Inferior parietal cortex (tissue), 1 donor: ENCODE measurements around the gene PADI3.

Source experiments
- DNase-seq: peaks from one replicate; pipeline ENCODE4 v3.0.0-alpha.2; 2016; ENCODE audit errors: extremely low spot score

The PADI3 gene

DNA sequence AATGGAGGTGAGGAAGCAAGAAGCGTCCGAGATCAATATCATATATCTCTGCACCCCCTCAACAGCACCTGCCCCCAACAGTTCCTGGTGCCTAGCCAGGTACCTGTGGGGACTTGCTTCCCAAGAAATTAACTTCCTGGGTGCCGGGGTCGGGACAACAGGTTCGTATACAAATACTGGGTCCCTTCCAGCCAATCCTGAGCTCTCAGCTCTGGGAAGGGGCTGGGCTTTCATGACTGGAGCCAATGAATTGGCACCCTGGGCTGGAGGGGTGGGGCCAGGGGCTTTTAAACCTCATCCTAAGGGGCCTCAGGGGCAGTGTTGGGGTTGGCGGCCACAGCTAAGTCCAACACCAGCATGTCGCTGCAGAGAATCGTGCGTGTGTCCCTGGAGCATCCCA, at the start of gene PADI3:
PADI3 (plus strand) TSS at position 318 of the 400 bp plus-strand sequence; CDS start at position 358, 40 bp downstream.
- DNase-seq: no peak

GRCh38 chr1:17199267-17200044, 49.4 kb upstream of the PADI3 start:
- no peak for DNase-seq

GRCh38 chr1:17200246-17200645, 48.7 kb upstream of the PADI3 start:
- DNase-seq: no peak

DNA sequence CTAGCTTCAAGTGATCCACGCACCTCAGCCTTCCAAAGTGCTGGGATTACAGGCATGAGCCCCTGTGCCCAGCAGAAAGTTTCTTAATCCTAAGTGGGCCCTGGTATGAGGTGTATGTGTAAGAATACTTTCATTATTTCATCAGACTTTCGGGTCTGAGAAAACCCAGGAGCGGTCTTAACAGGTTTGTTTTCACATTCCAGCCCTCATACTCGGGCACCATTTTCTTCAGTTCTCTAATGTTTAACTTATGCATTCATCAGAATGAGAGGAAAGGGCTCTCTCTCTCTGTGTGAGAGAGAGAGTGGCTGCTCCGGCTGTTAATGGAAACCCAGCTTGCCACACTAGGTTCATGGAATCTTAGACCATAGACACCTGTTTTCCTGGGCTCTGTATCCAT, 48.1 kb upstream of the PADI3 start:
- no peak for DNase-seq

GRCh38 chr1:17201201-17202021, 47.5 kb upstream of the PADI3 start:
- no peak for DNase-seq

GRCh38 chr1:17204546-17205440, 44.1 kb upstream of the PADI3 start, which contains the start of gene PADI1:
TSS of gene PADI1 (plus strand) at chr1:17205128. CDS start at chr1:17205218, 90 bp downstream.
- no peak for DNase-seq

GRCh38 chr1:17205652-17206051, 43.2 kb upstream of the PADI3 start:
- DNase-seq: no peak

DNA sequence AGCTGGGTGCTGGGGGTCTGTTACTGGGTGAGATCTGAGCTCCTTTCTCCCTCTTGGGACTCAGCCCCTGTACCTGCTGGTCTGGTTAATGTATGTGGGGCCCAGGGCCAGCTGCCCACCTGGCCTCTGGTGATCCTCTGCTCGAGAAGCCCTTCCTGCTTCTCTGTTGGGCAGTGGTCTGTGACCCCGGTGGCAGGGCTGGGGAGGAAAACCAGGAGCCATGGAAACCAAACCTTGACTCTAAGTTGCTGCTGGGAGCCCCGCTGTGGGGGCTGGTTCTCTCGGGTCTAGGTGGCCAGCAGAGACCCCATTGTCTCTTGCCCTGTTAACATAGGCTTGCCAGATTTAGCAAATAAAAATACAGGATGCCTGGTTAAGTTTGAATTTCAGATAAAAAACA, 42.7 kb upstream of the PADI3 start:
- DNase-seq: no peak

DNA sequence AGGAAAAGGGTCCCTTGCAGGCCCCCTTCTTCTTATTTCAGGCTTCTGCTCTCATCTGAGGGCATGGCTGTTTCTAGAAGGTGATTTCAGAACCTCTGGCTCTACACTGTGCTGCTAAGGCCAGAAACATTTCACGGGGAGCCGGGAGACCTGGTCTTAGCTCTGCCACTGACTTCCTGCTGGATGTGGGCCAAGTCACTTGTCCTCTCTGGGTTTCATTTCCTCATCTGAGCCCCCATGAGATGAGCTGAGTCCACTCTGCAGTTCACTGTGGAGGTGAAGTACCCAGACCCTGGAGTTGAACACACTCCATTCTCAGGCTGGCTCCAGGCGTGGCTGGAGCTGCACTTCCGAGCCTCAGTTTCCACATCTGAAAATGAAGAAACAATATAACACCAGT, 41.9 kb upstream of the PADI3 start:
- peak; percentile 6 for DNase-seq

GRCh38 chr1:17207540-17207939, 41.4 kb upstream of the PADI3 start:
- DNase-seq: no peak

DNA sequence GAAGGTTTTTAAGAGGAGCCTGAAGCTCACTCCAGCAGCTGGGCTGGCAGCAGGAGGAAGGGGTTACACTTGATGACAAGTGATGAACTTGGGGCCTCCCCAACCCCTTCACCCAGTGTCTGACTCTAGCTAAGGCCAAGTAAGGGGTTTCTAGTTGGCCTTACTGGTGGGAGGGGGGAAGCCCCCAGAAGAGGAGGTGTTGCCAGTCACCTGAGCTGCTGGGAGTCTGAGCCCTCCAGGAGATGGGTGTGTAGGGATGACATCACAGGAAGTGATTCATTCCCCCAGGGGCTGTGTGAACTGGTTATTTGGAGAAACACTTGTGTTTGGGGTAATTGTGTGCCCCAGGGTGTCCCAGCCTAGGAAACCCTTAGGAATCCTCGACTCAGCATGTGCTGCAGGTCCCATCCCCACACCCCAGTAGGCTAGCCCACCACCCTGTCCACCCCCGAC, 40.9 kb upstream of the PADI3 start:
- DNase-seq: no peak

DNA sequence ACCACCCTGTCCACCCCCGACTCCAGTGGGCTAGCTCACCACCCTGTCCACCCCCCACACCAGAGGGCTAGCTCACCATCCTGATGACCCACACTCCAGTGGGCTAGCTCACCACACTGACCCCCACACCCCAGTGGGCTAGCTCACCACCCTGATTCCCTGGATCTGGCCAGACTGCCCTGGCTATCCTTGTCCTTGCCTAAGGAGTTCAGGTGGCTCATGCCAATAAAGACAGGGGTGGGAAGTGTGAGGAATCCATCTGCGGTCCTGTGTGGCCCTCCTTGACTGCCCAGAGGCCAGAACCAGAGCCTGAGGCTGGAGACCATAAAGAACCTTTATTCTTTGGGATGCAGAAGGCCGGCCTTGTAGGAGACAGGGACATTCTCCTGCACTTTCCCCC, 40.4 kb upstream of the PADI3 start:
- DNase-seq: no peak

GRCh38 chr1:17209430-17209829, 39.5 kb upstream of the PADI3 start:
- no peak for DNase-seq

DNA sequence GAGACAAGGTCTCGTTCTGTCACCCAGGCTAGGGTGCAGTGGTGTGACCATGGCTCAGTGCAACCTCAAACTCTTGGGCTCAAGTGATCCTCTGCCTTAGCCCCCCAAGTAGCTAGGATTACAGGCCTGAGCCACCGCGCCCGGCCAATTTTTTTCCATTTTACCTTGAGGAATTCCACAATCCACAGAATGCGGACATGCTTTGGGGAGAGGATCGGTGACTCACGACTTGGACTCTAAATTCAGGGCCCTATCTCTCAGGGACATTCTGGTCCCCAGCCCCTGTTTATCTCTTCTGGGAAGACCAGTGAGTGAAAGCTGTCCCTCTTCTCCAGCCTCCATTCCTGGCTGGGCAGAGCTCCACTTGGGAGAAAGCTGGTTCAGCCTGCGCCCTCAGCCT, 38.7 kb upstream of the PADI3 start:
- DNase-seq: no peak

DNA sequence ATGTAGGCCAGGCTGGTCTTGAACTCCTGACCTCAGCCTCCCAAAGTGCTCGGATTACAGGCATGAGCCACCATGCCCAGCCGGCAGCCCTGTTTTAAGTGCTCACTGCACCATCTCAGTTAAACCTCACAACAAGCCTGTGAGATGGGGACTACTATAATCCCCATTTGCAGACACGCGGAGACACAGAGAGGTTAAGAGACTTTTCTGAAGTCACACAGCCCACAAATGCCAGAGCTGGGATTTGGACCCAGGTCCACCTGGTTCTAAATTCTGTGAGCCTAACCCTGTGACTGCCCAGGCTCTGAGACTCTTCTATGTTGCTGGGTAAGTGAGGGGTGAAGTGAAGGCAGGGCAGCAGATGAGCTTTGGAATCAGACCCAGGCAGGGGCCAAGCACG, 37.5 kb upstream of the PADI3 start:
- DNase-seq: no peak

GRCh38 chr1:17212009-17212408, 36.9 kb upstream of the PADI3 start:
- no peak for DNase-seq

GRCh38 chr1:17212487-17213121, 36.3 kb upstream of the PADI3 start:
- no peak for DNase-seq

- DNase-seq: no peak
Observed at GRCh38 chr1:17213148-17213781, 35.6 kb upstream of the PADI3 start.

GRCh38 chr1:17213782-17214148, 35.1 kb upstream of the PADI3 start:
- no peak for DNase-seq

DNA sequence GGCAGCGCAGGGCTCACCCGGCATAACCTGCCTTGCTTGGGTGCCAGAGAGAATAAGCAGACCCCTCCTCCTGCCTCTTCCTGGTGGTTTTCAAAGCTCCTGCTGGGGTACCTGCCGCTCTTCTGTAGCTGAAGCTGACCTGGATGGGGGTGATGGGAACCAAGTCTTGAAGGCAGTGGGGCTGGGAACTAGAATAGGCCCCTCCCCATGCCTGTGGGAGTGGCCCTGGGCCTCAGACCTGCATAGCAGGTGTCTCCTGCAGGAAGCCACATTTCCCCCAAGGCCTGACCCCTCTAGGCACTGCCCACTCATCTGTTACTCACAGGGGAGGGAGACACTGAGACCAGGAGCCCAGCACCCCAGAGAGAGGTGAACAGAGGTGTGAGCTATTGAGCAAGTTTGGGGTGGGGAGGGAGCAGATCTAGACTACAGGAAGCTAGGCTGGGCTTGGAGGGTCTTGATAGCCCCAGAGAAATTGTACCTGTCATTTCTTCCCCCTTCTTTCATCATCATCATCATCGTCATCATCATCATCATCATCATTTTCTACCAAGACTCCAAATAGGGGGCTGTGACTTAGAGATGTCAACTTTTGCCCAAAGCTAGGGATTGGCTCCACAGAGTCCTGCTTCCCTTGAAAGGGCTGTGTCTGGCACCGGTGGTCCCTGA, 33.9 kb upstream of the PADI3 start:
- DNase-seq: no peak

DNA sequence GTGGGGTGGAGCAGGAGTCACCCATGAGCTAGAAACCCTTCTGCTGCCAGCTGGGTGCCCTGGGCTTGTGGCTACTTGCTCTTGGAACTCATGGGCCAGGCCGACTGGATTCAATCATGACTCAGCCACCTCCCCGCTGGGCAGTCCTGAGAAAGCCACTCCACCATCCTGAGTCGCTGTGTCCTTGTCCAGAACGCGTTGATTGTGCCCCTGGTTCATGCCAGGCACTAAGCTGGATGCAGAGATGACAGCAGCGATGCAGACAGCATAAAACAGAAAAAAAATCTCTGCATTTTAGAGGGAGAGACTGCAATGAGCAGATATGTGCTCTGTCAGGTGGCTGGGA, 33.4 kb upstream of the PADI3 start:
- DNase-seq: no peak
